GM21717 (cell line): ENCODE results near the gene LRP2.
A peak's percentile ranks its signal among the peaks of the same experiment; 100 is the strongest.

Experiments
- ATAC-seq: cut with Tn5 transposase; IDR thresholded peaks from one replicate; pipeline ENCODE4 v1.9.1; 2021; ENCODE audit warnings: mild to moderate bottlenecking, moderate library complexity; ENCODE audit not compliant: unreplicated experiment

LRP2 gene

GRCh38 chr2:169094676-169095075 is 267.7 kb downstream of the LRP2 start:
- ATAC-seq: no peak

- ATAC-seq: no peak
Measured at GRCh38 chr2:169093535-169093934, 268.8 kb downstream of the LRP2 start.

- no peak for ATAC-seq
Measured at GRCh38 chr2:169091761-169092519, 270.4 kb downstream of the LRP2 start.

GRCh38 chr2:169091256-169091655 is 271.1 kb downstream of the LRP2 start:
- no peak for ATAC-seq

GRCh38 chr2:169090133-169090820 is 272.1 kb downstream of the LRP2 start:
- ATAC-seq: no peak

- no peak for ATAC-seq
Measured at GRCh38 chr2:169089182-169089581, 273.2 kb downstream of the LRP2 start.

- ATAC-seq: no peak
Measured at GRCh38 chr2:169087757-169088379, 274.5 kb downstream of the LRP2 start.

- ATAC-seq: no peak
Measured at GRCh38 chr2:169086893-169087467, 275.4 kb downstream of the LRP2 start.

GRCh38 chr2:169082995-169083394 is 279.3 kb downstream of the LRP2 start:
- ATAC-seq: peak; percentile 77

GRCh38 chr2:169081551-169081950 is 280.8 kb downstream of the LRP2 start:
- ATAC-seq: no peak

GRCh38 chr2:169080250-169081069 is 281.9 kb downstream of the LRP2 start:
- peak; percentile 86 for ATAC-seq

GRCh38 chr2:169077674-169078240 is 284.6 kb downstream of the LRP2 start:
- no peak for ATAC-seq
